NB4 (cell line): ENCODE data around the gene RPN2.

Experiments
- DNase-seq: peaks from one replicate; pipeline ENCODE4 v3.0.0; 2010; ENCODE audit warnings: low read depth
- H3K4me3 ChIP-seq: one replicate; pipeline ENCODE4 v1.5.1; 2011; ENCODE audit warnings: mild to moderate bottlenecking, low read depth, low read length, moderate library complexity
- MYC ChIP-seq: IDR thresholded peaks from 2 replicates; pipeline ENCODE4 v1.6.1; 2011; ENCODE audit warnings: low read depth, low read length
- POLR2A ChIP-seq: IDR thresholded peaks from 2 replicates; pipeline ENCODE4 v1.6.1; 2011; ENCODE audit warnings: mild to moderate bottlenecking; ENCODE audit not compliant: insufficient read length; ENCODE audit errors: extremely low read depth
- TF ChIP-seq, protein P1 (sequence below): IDR thresholded peaks from 2 replicates; pipeline ENCODE4 v1.6.1; 2011; ENCODE audit warnings: low read depth, low read length
- TF ChIP-seq, protein P2 (sequence below): IDR thresholded peaks from one replicate; pipeline ENCODE4 v1.5.1; 2012; ENCODE audit warnings: low read depth, low read length

RPN2 gene

DNA sequence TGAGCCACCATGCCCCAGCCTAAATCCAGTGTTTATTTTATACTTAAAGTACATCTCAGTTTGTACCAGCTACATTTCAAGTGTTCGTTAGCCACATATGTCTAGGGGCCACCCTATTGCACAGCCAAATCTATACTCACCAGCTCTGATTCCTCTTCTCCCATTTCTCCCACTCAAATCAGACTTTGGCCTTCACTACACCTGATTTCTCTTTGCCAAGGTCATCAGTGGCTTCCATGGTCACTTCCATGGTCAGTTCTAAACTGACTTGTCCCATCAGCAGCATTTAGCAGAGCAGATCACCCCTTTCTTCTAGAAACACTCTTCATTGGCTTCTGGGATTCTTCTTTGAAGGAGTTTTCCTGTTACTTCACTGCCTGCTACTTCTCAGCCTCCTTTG is 68.4 kb downstream of the RPN2 start:
- DNase-seq, result no peak
- TF ChIP-seq, protein P1, sequence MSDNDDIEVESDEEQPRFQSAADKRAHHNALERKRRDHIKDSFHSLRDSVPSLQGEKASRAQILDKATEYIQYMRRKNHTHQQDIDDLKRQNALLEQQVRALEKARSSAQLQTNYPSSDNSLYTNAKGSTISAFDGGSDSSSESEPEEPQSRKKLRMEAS, result no peak
- TF ChIP-seq POLR2A (no peak), MYC (no peak)
- TF ChIP-seq, protein P2, sequence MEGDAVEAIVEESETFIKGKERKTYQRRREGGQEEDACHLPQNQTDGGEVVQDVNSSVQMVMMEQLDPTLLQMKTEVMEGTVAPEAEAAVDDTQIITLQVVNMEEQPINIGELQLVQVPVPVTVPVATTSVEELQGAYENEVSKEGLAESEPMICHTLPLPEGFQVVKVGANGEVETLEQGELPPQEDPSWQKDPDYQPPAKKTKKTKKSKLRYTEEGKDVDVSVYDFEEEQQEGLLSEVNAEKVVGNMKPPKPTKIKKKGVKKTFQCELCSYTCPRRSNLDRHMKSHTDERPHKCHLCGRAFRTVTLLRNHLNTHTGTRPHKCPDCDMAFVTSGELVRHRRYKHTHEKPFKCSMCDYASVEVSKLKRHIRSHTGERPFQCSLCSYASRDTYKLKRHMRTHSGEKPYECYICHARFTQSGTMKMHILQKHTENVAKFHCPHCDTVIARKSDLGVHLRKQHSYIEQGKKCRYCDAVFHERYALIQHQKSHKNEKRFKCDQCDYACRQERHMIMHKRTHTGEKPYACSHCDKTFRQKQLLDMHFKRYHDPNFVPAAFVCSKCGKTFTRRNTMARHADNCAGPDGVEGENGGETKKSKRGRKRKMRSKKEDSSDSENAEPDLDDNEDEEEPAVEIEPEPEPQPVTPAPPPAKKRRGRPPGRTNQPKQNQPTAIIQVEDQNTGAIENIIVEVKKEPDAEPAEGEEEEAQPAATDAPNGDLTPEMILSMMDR, result no peak
- H3K4me3 ChIP-seq, result no peak overlapping the region

DNA sequence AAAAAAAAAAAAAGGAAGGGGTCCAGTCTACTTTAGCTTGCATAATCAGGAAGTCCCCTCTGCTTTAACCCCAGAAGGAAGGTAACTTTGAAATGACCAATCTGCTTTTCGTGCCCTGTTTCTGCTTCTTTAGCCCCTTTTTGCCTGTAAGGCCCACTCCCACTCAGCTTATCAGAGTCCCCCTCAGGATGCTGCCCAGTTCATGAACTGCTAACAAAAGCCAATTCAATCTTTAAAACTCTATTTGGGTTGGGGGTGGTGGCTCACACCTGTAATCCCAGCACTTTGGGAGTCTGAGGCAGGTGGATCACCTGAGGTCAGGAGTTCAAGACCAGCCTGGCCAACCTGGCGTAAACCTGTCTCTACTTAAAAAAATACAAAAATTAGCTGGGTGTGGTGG is 70.2 kb downstream of the RPN2 start:
- no peak overlapping the region for H3K4me3 ChIP-seq
- TF ChIP-seq MYC, result no peak
- no peak for TF ChIP-seq POLR2A
- TF ChIP-seq, protein P2, result no peak
- TF ChIP-seq, protein P1, result no peak
- DNase-seq, result no peak

DNA sequence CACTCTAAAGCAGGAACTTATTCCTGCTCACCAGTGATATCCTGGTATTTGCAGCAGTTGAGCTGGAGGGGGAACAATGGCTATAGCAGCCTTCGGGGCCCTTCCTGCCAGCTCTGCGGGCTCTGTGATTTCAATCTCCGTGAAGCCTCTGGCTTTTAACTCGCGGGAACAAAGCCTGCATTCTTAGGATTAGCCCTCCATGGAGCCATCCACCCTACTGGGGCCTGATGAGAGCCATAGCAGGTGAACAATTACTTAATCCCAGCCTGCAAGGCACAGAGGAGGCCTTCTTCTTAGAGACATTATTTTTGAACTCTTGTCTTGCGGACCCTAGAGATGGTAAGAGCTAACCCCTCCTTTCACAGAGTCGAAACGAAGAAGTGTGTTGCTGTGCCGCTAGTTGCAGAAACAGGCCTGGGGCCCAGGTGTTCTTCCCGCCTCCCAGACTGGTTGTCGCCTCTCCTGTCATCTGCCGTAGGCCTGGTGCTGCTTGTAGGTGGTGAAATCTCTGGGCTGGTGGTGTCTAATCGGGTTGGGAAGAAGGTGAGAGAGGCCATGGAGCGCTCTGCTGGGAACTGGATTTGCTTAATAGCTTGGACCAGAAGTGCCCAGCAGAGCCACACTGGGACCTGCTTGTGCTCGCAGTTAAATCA is 72.8 kb downstream of the RPN2 start:
- no peak for DNase-seq
- TF ChIP-seq, protein P2, result no peak
- TF ChIP-seq POLR2A (no peak), MYC (no peak)
- TF ChIP-seq, protein P1, result no peak
- no peak overlapping the region for H3K4me3 ChIP-seq

DNA sequence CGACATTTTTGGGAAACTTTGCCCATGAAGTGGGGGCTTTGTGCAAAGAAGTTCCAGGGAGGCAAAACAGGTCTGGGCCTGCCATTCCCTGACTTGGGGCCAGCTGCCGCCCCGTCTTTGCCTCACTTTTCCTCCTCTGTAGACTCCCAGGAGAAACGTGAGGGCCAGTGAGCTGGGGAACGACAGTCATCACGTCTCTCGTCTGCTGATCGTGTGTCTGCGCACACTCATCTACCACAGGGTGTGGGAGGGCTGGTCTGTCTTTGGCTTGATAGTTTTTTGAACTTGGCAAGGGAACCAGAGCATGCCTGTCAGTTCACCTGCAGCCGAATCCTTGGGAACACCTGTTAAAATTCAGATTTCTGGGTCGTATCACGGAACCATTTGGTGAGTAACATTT is 74.0 kb downstream of the RPN2 start:
- DNase-seq, result no peak
- H3K4me3 ChIP-seq, result no peak overlapping the region
- TF ChIP-seq MYC (no peak), POLR2A (no peak)
- TF ChIP-seq, protein P2, result no peak
- TF ChIP-seq, protein P1, result no peak

DNA sequence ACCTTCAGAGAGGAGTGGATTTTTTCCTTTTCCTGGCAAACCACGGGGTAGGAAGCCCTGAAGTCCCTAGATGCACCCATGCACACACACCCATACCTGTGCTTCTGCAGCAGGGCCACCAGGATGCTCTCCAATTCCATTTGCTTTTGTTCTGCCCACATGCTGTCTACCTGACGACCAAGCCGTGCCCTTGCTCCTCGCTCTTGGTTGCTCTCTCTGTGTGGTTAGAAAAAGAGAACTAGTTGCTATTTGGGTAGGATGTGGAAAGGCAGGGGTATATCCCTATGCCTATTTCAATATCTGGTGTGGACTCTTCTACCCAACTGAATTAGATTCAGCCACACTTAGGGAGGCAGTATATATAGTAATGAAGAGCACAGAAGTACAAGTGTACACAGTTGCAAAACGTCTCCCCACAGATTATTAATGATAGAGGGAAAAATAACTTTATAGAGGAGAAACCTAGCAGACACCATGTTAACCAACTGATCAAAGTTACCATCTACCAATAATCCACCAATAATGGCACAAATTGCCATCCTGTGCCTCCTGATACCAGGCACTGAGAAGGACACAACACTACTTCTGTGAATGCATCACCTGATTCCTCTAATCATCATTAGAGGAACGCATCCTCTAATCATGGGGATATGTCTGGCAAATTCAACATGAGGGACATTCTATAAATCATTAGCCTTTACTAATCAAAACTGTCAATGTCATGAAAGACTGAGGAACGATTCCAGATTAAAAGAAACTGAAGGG is 75.2 kb downstream of the RPN2 start:
- DNase-seq, result no peak
- no peak overlapping the region for H3K4me3 ChIP-seq
- TF ChIP-seq, protein P2, result no peak
- TF ChIP-seq, protein P1, result no peak
- TF ChIP-seq MYC, result no peak
